ENCODE data around the gene BRIX1. TPM values are rescaled to one million over a fixed set of nuclear protein-coding genes. Genes with fewer than 3 reads are reported as not detected.

The BRIX1 gene, protein sequence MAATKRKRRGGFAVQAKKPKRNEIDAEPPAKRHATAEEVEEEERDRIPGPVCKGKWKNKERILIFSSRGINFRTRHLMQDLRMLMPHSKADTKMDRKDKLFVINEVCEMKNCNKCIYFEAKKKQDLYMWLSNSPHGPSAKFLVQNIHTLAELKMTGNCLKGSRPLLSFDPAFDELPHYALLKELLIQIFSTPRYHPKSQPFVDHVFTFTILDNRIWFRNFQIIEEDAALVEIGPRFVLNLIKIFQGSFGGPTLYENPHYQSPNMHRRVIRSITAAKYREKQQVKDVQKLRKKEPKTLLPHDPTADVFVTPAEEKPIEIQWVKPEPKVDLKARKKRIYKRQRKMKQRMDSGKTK
- total RNA-seq (2022; extraction: Qiagen RNA extraction; ENCODE audit: low read depth) = 46.8 to 61.7 TPM (median 58.3 TPM) in 5 replicates

DNA sequence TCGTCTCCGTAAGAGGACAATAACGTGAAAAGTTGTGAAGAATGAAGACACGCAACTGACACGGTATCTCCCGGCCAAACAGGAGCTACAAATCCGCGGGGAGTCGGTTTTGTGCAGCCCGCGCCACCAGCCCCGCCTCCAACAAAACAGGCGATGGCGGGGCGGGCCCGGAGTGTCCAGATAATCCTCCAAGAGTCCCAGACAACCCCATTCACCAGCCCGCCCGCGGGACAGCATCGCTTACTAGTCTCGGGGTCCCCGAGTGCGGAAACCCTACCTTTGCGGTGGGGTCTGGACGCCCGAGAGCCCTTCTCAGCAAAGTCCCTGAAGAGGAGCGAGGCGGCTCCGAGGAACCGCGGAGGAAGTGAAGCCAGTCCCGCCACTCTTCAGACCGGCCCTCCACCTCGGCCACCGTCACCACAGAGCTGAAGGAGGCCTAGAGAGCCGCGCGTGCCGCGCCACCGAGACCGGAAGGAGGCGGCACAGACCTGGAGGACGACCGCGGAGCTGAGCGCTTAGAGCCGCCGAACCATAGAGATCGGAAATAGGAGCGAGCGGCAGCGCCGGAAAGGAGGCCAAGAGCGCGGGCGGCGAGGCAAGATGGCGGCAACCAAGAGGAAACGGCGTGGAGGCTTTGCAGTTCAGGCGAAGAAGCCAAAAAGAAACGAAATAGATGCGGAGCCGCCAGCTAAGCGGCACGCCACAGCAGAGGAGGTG lies at the start of gene BRIX1, which contains the start of gene RAD1:
Gene BRIX1 (plus strand): TSS at position 573 of the 717 bp plus-strand sequence. CDS start 28 bp downstream, at position 601.
Gene RAD1 (minus strand): TSS at position 366 of the 717 bp plus-strand sequence. CDS start 612 bp downstream, outside the sequence.

DNA sequence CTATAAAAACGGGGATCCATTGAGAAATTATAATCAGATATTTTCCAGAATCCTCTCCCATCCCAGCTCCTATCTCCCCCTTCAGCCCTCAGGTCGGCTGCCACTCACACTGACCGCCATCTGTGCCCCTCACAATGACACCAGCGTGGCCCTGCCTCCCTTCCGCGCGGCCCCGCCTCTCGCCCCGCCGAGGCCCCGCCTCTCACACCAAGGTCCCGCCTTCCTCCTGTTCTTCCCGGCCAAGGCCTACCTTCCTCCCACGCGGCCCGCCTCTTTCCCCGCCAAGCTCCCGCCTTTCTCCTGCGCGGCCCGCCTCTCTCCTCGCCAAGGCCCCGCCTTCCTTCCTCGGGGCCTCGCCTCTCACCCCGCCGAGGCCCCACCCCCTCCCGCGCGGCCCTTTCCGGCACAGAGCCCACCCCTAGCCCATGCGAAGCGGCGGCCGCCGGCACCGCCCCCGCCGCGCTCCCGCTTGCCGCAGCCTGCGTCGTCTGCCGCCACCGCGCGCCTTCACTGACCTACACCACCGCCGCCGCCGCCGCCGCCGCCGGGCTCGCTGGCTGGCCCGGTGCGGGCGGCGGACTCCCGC lies 13.7 kb downstream of the BRIX1 start, which contains the start of gene DNAJC21:
Gene DNAJC21 (plus strand): TSS at position 426 of the 586 bp plus-strand sequence. CDS start 261 bp downstream, outside the sequence.

Other genes starting within 250 kb of the BRIX1 start
- 0.05 to 0.33 TPM (median 0.22 TPM) in 4 of 5 replicates, not detected in the other for gene TTC23L, start 76.5 kb upstream of the BRIX1 start, total RNA-seq (2022; extraction: Qiagen RNA extraction; ENCODE audit: low read depth)
- gene RAD1, start 207 bp upstream of the BRIX1 start, total RNA-seq (2022; extraction: Qiagen RNA extraction; ENCODE audit: low read depth) = 36.9 to 41.2 TPM (median 38.0 TPM) in 5 replicates
- 27.3 to 31.7 TPM (median 29.7 TPM) in 5 replicates for gene DNAJC21, start 13.8 kb downstream of the BRIX1 start, total RNA-seq (2022; extraction: Qiagen RNA extraction; ENCODE audit: low read depth)
- not detected in 5 replicates for gene AGXT2, start 132.2 kb downstream of the BRIX1 start, total RNA-seq (2022; extraction: Qiagen RNA extraction; ENCODE audit: low read depth)

Data from A549 treated with DMSO at 1 μM for 4 hours (cell line).